ACHN (cell line): Measurements from ENCODE around the gene COG5.

ENCODE experiments used
- DNase-seq: peaks from one replicate; pipeline ENCODE4 v3.0.0-alpha.2; 2015
- in situ Hi-C: cut with HindIII; loops from 2 replicates; pipeline ENCODE4 v1.10.0; 2017; ENCODE audit warnings: low sequenced_read_pairs, low pct_ligation_motif_present, low pct_unique_long_range_greater_than_20kb

COG5 gene

GRCh38 chr7:107474104-107474521, 89.6 kb downstream of the COG5 start:
- no peak for DNase-seq
- in situ Hi-C loops = no loop called here

- in situ Hi-C loops = no loop called here
- DNase-seq = no peak
Measured at GRCh38 chr7:107472116-107472515, 91.6 kb downstream of the COG5 start.

DNA sequence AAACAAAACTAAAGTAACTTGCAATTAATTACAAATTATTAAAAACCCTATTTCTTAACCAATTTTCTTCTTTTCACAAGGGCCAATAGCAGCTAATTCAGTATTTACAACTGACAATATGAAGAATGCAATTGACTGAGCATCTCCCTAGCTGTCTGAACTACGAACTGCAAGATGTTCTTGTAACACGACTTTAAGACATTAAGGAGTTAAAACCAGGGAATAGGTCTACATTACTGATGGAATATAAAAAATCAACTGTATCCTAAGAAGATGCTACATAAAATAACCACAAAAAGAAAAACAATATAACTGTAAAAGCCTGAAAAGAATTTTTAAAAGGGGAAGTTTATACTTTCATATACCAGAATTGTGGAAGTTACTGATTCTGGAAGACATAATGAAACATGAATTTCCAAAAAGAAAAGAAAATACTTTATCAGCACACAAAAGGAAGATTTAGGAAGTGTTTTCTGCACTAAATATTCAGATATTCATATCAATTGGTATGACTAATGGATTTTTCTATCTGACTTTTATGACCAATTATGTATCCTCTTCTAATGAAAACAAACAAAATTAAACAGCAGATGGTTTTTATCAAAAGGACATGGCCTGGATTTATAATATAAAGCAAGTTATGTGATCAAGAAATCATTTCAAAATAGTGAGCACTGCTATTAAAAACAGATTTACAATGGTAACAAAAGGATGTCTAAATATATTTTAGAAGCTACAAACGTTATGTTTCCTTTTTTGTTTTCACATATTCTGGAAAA, 92.2 kb downstream of the COG5 start:
- in situ Hi-C loops = no loop called here
- DNase-seq = no peak

DNA sequence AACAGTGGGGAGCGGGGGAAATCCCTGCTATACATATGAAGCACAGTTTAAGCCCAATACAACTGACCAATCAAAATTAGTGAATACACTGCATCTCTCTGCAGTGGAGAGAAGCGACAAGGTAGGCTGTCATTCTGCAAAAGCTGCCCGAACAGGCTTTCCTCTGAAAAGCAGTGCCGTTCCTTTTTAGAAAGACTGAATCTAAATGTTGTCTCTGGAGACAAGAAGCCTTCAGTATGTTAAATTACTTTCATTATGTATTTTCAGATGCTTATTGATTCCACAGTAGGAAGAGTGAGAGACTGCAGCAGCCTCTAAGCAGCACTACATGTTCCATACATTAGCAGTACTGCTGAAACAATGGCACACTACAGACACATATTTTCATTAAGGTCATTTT, 93.8 kb downstream of the COG5 start, which contains the start of gene GPR22:
Gene GPR22 (plus strand): TSS at position 129 of the 400 bp plus-strand sequence. CDS start 4,004 bp downstream, outside the sequence.
- in situ Hi-C loops = no loop called here
- no peak for DNase-seq

DNA sequence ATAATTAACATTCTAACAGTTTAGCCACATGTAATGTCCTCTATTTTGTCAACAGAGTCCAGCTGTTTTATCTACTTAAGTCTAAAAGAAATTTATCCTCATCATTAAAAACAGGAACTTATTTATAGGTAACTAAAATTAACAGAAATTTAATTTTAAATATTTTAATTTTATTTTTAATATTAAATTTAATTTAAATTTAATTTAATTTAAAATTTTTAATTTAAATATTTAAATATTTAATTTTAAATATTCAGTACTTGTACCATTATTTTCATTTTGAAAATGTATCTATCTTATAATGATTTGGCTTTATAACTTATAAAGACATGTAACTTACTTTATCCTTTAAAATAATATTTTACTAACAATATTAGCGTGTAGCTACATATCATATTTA, 94.9 kb downstream of the COG5 start:
- no peak for DNase-seq
- in situ Hi-C loops = no loop called here

DNA sequence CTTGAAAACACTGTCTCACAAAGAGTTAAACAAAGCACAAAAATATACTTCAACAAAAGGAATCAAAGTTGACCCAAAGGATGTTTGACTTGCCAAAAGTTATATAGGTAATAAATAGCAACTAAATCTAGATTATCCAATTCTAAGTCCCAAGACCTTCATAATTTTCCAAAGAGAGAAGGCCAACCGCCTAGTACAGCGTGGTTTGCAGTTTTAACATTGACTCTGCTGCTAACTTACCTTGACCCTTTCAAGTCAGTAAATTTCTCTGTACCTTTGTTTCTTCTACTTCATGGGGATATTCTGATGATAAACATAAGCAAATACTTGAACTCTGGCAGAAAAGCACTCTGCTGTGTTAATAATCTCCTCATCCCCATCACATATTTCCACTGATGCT, 95.7 kb downstream of the COG5 start:
- no peak for DNase-seq
- in situ Hi-C loops = no loop called here

DNA sequence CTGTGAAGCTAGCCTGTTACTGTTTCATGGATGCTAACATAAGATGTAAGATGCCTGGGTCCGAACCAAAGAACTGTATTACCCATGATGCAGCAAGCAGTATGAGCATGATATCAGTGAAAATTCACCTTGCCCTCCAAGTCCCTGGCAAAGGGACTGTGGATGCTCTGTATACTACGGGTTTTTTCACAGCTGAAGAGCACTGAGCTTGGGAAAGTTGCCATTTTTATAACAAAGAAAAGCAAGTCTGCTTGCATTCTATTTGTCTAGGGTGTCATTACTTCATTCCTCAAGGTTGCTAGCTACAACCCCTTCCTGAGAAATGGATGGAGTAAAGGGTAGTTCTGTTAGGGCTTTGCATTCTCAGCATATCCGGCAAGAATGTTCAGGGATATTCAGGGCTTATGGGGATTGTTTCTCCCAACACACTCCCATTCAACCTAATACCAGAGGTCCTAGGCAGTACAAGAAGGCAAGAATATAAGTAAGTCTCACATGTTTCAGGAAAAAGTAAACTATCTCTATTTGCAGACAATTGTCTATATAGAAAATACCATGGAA, 99.0 kb downstream of the COG5 start:
- in situ Hi-C loops = no loop called here

DNA sequence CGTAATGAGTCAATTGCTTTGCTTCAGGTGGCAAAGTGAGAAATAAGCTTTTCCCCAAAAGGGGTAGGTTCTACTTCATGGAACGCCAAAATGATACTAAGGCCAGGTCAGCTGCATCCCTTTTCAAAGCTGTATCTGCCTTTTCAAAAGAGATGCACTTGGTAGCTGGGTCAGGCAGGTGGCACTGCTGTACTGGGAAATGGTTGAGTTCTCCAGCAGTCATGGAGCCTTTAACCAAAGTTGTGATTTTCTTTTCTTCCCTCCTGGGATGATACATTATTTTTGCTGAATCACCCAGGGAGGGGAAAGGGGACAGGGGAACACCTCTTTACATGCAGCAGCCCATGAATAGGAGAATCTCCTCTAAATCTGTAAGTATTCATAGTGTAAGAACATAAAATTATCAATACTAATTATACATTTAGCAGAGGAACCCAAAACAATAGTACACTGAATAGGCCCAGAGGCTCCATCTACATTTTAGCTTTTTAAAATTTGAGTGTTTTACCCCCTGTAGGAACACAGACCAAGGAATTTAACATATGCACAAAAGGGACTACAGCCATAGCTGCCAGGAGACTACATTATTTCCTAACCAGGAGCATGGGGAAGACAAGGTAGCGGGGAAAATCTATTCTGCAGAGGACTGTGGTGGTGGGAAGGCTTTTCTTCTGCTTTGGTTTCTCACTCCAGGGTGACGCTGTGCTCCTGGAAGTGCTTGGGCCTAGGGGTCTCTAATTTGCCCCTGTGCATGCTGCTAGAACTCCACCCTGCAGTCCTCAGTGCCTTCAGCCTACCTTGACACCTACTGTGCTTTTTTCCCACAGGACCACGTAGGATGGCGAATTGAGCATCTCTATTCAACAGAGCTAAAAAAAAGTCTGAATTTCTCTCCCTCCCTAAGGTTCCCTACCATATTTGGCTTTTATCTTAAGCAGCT, 100.3 kb downstream of the COG5 start:
- in situ Hi-C loops = no loop called here
- DNase-seq = peak; percentile 78

More for the DNA sequence above, 99.0 kb downstream of the COG5 start:
- no peak for DNase-seq

DNA sequence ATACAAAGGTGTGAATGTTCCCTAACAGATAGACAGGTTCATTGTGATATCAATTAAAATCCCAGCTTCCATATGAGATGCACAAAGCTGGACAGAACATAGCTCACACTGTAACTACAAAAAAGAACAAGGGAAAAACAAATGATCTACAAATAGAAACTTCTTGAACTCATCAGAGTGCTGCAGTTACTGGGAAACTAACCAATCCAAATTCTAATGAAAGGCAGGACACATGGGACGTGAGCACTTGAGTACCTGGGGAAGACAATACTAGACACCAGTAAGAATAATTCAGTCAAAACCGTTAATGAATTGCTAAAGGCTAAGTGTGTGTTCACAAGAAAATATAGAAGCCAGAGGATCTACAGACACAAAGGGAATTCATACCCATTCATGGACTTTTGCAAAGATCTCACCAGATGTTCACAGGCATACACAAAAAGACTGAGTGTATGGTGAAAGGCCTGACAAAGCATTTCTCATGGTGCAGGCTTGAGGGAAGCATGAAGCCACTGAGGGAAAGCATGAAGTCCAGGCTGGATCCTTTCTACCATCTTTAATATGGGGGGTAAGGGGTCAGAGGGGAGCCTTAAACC, 101.7 kb downstream of the COG5 start:
- in situ Hi-C loops = no loop called here
- no peak for DNase-seq

GRCh38 chr7:107453388-107453787, 110.3 kb downstream of the COG5 start:
- in situ Hi-C loops = no loop called here
- DNase-seq = no peak

GRCh38 chr7:107450970-107451369, 112.8 kb downstream of the COG5 start:
- DNase-seq = no peak
- in situ Hi-C loops = no loop called here

- DNase-seq = no peak
- in situ Hi-C loops = no loop called here
Measured at GRCh38 chr7:107446988-107447387, 116.7 kb downstream of the COG5 start.

GRCh38 chr7:107446531-107446930, 117.2 kb downstream of the COG5 start:
- DNase-seq = no peak
- in situ Hi-C loops = no loop called here

DNA sequence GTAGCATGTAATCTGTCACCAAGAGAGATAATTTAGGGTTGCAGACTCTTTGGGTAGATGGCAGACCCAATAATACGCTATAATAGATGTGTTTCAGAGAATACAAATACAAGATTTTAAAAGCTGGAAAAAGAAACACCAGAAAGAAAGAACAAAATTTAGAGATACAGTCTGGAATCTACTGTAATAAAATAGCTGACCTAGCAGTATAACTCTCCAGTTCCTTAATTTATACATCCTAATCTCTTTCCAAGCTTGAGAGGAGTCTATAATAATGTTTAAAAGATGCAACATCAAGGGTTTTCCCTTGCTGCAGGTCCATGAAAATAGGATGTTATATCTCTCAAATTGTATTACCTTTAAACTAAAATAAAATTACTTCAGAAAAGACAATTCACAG, 121.0 kb downstream of the COG5 start:
- DNase-seq = no peak
- in situ Hi-C loops = no loop called here

- DNase-seq = no peak
- in situ Hi-C loops = no loop called here
Measured at GRCh38 chr7:107441581-107442422, 121.9 kb downstream of the COG5 start.

DNA sequence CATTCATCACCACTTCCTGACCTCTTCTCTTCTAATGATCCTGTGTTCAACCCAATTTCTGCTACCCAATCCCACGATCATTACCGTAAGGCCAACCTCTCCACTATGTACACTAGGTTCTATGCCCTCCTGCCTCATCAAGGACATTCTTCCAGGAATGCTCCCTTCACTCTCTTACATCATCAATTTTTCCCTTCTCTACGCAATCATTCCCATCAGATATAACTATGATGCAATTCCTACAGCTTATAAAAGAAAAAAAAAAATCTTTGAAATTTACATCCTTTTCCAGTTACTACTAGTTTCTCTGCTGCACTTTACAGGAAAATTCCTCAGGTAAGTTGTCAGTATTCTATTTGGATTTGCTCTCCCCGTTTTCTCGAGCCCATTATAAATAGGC, 124.7 kb downstream of the COG5 start:
- in situ Hi-C loops = no loop called here
- DNase-seq = no peak

DNA sequence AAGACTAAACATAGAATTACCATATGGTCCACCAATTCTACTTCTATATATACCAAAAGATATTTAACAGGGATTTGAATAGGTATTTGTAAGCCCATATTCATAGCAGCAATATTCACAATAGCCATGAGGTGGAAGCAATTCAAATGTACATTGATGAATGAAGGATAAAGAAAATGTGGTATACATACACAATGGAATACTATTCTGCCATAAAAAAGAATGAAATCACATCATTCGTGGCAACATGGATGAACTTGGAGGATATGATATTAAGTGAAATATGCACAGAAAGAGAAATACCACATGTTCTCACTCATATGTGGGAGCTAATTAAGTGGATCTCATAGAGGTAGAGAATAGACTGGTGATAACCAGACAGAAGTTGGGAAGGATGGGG, 128.0 kb downstream of the COG5 start:
- in situ Hi-C loops = no loop called here
- no peak for DNase-seq

DNA sequence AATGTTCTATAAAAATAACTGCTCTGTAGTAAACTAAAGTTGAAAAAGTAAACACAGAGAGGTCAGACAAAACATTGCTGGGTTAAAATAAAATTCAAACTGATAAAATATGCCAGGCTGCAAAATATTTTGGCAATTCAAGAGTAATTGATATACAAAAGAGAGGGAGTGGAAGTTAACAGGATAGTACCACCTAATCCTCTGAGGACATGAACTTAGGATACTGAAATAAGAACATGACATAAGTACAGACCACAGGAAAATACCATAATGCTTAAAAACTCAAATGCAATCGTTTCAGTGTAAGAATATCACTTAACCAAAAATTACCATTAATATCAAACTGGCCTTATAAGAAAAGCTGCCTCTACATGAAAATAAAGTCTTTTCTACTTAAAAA, 131.5 kb downstream of the COG5 start:
- in situ Hi-C loops = no loop called here
- DNase-seq = no peak
